Neuronal stem cell (in vitro differentiated cells): ENCODE data around the gene NCOA4.
"Not testable (repeated sequence)": the region's sequence is repeated elsewhere in the genome, so short reads cannot be mapped to it uniquely, and the experiment has no call there.

Experiments
- DNase-seq: peaks from one replicate; pipeline ENCODE4 v3.0.0-alpha.2; 2013; ENCODE audit warnings: low spot score
- H2AFZ ChIP-seq: one replicate; pipeline ENCODE4 v1.6.1; 2013; ENCODE audit warnings: mild to moderate bottlenecking, low read length, inconsistent platforms
- H2AK5ac ChIP-seq: 2 replicates; pipeline ENCODE4 v1.6.1; 2013; ENCODE audit warnings: low read depth, mild to moderate bottlenecking, inconsistent platforms, low read length, moderate library complexity, mixed read lengths
- H2BK120ac ChIP-seq: 2 replicates; pipeline ENCODE4 v1.6.1; 2013; ENCODE audit warnings: low read depth, mild to moderate bottlenecking, inconsistent platforms, low read length, moderate library complexity, mixed read lengths
- H2BK12ac ChIP-seq: one replicate; pipeline ENCODE4 v1.6.1; 2013; ENCODE audit warnings: low read length, inconsistent platforms
- H2BK15ac ChIP-seq: 2 replicates; pipeline ENCODE4 v1.6.1; 2013; ENCODE audit warnings: mild to moderate bottlenecking, low read length, inconsistent platforms, mixed read lengths
- H2BK5ac ChIP-seq: one replicate; pipeline ENCODE4 v1.6.1; 2013; ENCODE audit warnings: inconsistent platforms, mild to moderate bottlenecking, low read length, moderate library complexity
- H3K14ac ChIP-seq: one replicate; pipeline ENCODE4 v1.6.1; 2013; ENCODE audit warnings: low read length, inconsistent platforms
- H3K18ac ChIP-seq: 2 replicates; pipeline ENCODE4 v1.6.1; 2013; ENCODE audit warnings: low read length, inconsistent platforms
- H3K23ac ChIP-seq: 2 replicates; pipeline ENCODE4 v1.6.1; 2013; ENCODE audit warnings: low read depth, mild to moderate bottlenecking, mixed read lengths, low read length, inconsistent platforms; ENCODE audit not compliant: poor library complexity
- H3K27ac ChIP-seq: replicated peaks from 3 replicates; pipeline ENCODE4 v1.5.1; 2013; ENCODE audit warnings: low read length, inconsistent platforms
- H3K27me3 ChIP-seq, 3 experiments: 2 replicates each; pipeline ENCODE4 v1.6.1; 2013; ENCODE audit warnings: low read length in 3 of 3, mild to moderate bottlenecking in 2 of 3, inconsistent platforms in 1 of 3, low read depth in 1 of 3, mixed read lengths in 1 of 3, moderate library complexity in 1 of 3; ENCODE audit not compliant: control insufficient read depth in 3 of 3, insufficient read depth in 3 of 3
- H3K36me3 ChIP-seq, 2 donors: replicated peaks in 1 of 2; 2 replicates each; pipeline ENCODE4 v1.6.1; 2013; ENCODE audit warnings: low read length in 2 of 2; ENCODE audit not compliant: control insufficient read depth in 2 of 2, insufficient read depth in 2 of 2
- H3K4ac ChIP-seq: 2 replicates; pipeline ENCODE4 v1.6.1; 2013; ENCODE audit warnings: inconsistent platforms, mild to moderate bottlenecking, low read length, moderate library complexity
- H3K4me1 ChIP-seq, 2 donors: 1 replicate in 1 of 2; 2 replicates in 1 of 2; pipeline ENCODE4 v1.6.1; 2013; ENCODE audit warnings: low read length in 2 of 2, low read depth in 1 of 2; ENCODE audit not compliant: control insufficient read depth in 2 of 2, insufficient read depth in 1 of 2
- H3K4me2 ChIP-seq: one replicate; pipeline ENCODE4 v1.6.1; 2013; ENCODE audit warnings: mild to moderate bottlenecking, low read length, inconsistent platforms; ENCODE audit not compliant: insufficient read depth, poor library complexity, severe bottlenecking
- H3K4me3 ChIP-seq, 2 donors: 2 replicates each; pipeline ENCODE4 v1.5.1; 2013; ENCODE audit warnings: low read length in 2 of 2, mild to moderate bottlenecking in 2 of 2, inconsistent platforms in 1 of 2, moderate library complexity in 1 of 2
- H3K79me1 ChIP-seq: one replicate; pipeline ENCODE4 v1.6.1; 2013; ENCODE audit warnings: low read depth, mild to moderate bottlenecking, inconsistent platforms, low read length, moderate library complexity
- H3K9ac ChIP-seq: one replicate; pipeline ENCODE4 v1.6.1; 2013; ENCODE audit warnings: mild to moderate bottlenecking, low read depth, low read length, inconsistent platforms; ENCODE audit not compliant: poor library complexity
- H3K9me3 ChIP-seq, 2 donors: replicated peaks in 1 of 2; 2 replicates each; pipeline versions ENCODE3 to v1.6.1; 2013; ENCODE audit warnings: low read length in 2 of 2, mild to moderate bottlenecking in 2 of 2, inconsistent platforms in 1 of 2, low read depth in 1 of 2, mixed read lengths in 1 of 2, moderate library complexity in 1 of 2; ENCODE audit not compliant: control insufficient read depth in 2 of 2, insufficient read depth in 1 of 2
- H4K8ac ChIP-seq: one replicate; pipeline ENCODE4 v1.6.1; 2013; ENCODE audit warnings: low read depth, mild to moderate bottlenecking, inconsistent platforms, low read length, moderate library complexity
- H4K91ac ChIP-seq: one replicate; pipeline ENCODE4 v1.6.1; 2013; ENCODE audit warnings: low read length, low read depth, mild to moderate bottlenecking, inconsistent platforms; ENCODE audit not compliant: poor library complexity
- WGBS, 2 donors: extraction: QIAGEN DNeasy Blood & Tissue Kit; methylation state at CpG; one replicate each; pipeline ENCODE4 v1.1.7; 2013; ENCODE audit warnings: missing lambda C conversion rate in 2 of 2, mixed read lengths in 1 of 2; ENCODE audit not compliant: insufficient read length in 2 of 2, insufficient replicate concordance in 1 of 2; ENCODE audit errors: extremely low coverage in 2 of 2; 5-methylcytosine and 5-hydroxymethylcytosine counted together

Gene NCOA4

GRCh38 chr10:46052057-46052790 is 21.8 kb upstream of the NCOA4 start:
- no peak overlapping the region for H2BK120ac ChIP-seq
- H2BK5ac ChIP-seq: no peak overlapping the region
- H3K27ac ChIP-seq: no peak overlapping the region
- H2AFZ ChIP-seq: peak overlapping the region; percentile 25
- H3K23ac ChIP-seq: no peak overlapping the region
- H3K4me1 ChIP-seq: peaks cover 0 to 7% of the 10 kb centered on the region in 2 donors
- H4K91ac ChIP-seq: no peak overlapping the region
- no peaks in the 10 kb centered on the region for H3K79me1 ChIP-seq
- peaks cover 0 to 15% (median 0%) of the 10 kb centered on the region in 3 experiments for H3K27me3 ChIP-seq
- no peaks in the 10 kb centered on the region for H3K9me3 ChIP-seq
- H3K18ac ChIP-seq: no peak overlapping the region
- H4K8ac ChIP-seq: no peak overlapping the region
- H3K14ac ChIP-seq: no peak overlapping the region
- H2BK15ac ChIP-seq: no peak overlapping the region
- no peak overlapping the region for H3K4me3 ChIP-seq
- H3K4me2 ChIP-seq: no peak overlapping the region
- no peaks in the 10 kb centered on the region for H3K36me3 ChIP-seq
- no peak for DNase-seq
- no CpG with 5 or more reads among the region's 7 CpGs for WGBS, 2 donors
- H2AK5ac ChIP-seq: no peak overlapping the region
- no peak overlapping the region for H2BK12ac ChIP-seq
- no peak overlapping the region for H3K4ac ChIP-seq
- no peak overlapping the region for H3K9ac ChIP-seq

- H4K8ac ChIP-seq: no peak overlapping the region
- no peak overlapping the region for H3K9ac ChIP-seq
- H2AFZ ChIP-seq: no peak overlapping the region
- no peak overlapping the region for H3K4ac ChIP-seq
- H2AK5ac ChIP-seq: no peak overlapping the region
- no peaks in the 10 kb centered on the region for H3K36me3 ChIP-seq
- H2BK5ac ChIP-seq: no peak overlapping the region
- no peak overlapping the region for H2BK120ac ChIP-seq
- WGBS, 2 donors: no CpG with 5 or more reads among the region's 11 CpGs
- no peak overlapping the region for H2BK15ac ChIP-seq
- no peak overlapping the region for H3K23ac ChIP-seq
- no peak overlapping the region for H3K14ac ChIP-seq
- no peak for DNase-seq
- no peaks in the 10 kb centered on the region for H3K79me1 ChIP-seq
- no peak overlapping the region for H3K27ac ChIP-seq
- H3K4me2 ChIP-seq: no peak overlapping the region
- peaks cover 0 to 7% of the 10 kb centered on the region in 2 donors for H3K4me1 ChIP-seq
- H3K4me3 ChIP-seq: no peak overlapping the region
- no peak overlapping the region for H4K91ac ChIP-seq
- H2BK12ac ChIP-seq: no peak overlapping the region
- no peak overlapping the region for H3K18ac ChIP-seq
- H3K27me3 ChIP-seq: peaks cover 0 to 21% (median 0%) of the 10 kb centered on the region in 3 experiments
- no peaks in the 10 kb centered on the region for H3K9me3 ChIP-seq
Observed at GRCh38 chr10:46050941-46051623, 20.7 kb upstream of the NCOA4 start.

GRCh38 chr10:46049497-46049831 is 19.0 kb upstream of the NCOA4 start:
- not testable (repeated sequence) for DNase-seq, H3K4ac ChIP-seq, H4K8ac ChIP-seq, H3K36me3 ChIP-seq, H3K4me2 ChIP-seq, H2BK15ac ChIP-seq, H2BK120ac ChIP-seq, H2BK5ac ChIP-seq, H3K9me3 ChIP-seq, H3K23ac ChIP-seq, H3K18ac ChIP-seq, H4K91ac ChIP-seq, H2AFZ ChIP-seq, H2AK5ac ChIP-seq, H3K79me1 ChIP-seq, H2BK12ac ChIP-seq, H3K9ac ChIP-seq, H3K14ac ChIP-seq, H3K4me1 ChIP-seq, H3K4me3 ChIP-seq, H3K27ac ChIP-seq
- peaks cover 0 to 22% (median 0%) of the 10 kb centered on the region in 3 experiments for H3K27me3 ChIP-seq
- WGBS, 2 donors: no CpG with 5 or more reads among the region's 11 CpGs

GRCh38 chr10:46048152-46048551 is 17.7 kb upstream of the NCOA4 start:
- Histone ChIP-seq H3K9ac (no peak overlapping the region), H4K91ac (no peak overlapping the region), H4K8ac (no peak overlapping the region), H3K4me2 (no peak overlapping the region), H3K14ac (no peak overlapping the region), H2BK5ac (no peak overlapping the region), H3K27ac (no peak overlapping the region), H3K4me3 (no peak overlapping the region), H2AFZ (no peak overlapping the region), H2BK12ac (no peak overlapping the region), H3K4ac (no peak overlapping the region), H3K23ac (no peak overlapping the region), H2BK15ac (no peak overlapping the region), H3K18ac (no peak overlapping the region), H3K4me1 (peaks cover 0 to 7% of the 10 kb centered on the region in 2 donors), H2BK120ac (no peak overlapping the region), H3K36me3 (no peaks in the 10 kb centered on the region), H3K79me1 (no peaks in the 10 kb centered on the region), H3K27me3 (peaks cover 0 to 22% (median 0%) of the 10 kb centered on the region in 3 experiments), H3K9me3 (no peaks in the 10 kb centered on the region), H2AK5ac (no peak overlapping the region)
- no peak for DNase-seq
- WGBS, 2 donors: no CpG with 5 or more reads among the region's 2 CpGs
